Measurements from ENCODE around the gene SYNJ2. TPM values are rescaled to one million over a fixed set of nuclear protein-coding genes. Genes with fewer than 3 reads are reported as not detected.
A peak's percentile ranks its signal among the peaks of the same experiment; 100 is the strongest.

Gene SYNJ2
- total and polyA plus RNA-seq, 5 experiments from 2014 or later, result 5.2 to 16.3 (median 8.5) TPM

DNA sequence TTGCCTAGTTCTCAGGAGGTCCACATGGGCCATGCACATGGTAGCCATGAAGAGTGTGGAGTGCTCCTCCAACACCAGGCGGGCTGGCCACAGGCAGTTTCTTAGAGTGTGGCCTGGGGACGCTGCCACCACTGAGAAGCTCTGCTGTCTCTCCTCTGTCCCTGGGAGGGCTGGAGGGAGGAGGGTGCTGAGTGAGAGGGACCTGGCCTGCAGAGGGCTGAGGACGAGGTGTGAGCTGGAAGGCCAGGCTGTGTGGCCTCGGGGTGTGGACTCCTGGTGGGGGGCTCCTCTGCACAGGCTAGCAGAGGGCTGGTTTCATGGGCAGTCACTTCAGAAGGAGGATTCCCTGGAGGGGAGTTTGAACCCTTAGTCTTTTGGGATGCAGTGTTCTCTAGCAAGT is 39.7 kb downstream of the SYNJ2 start:
- ATAC-seq (no peak), DNase-seq (no peak)
- Mint-ChIP-seq H3K27ac (peak overlapping the region in 3 of 10 donors; percentile 16 to 80 (median 77)), H3K4me1 (peaks cover 7 to 12% (median 11%) of the 10 kb centered on the region in 4 donors), H3K27me3 (no peaks in the 10 kb centered on the region), H3K36me3 (peaks cover 0 to 27% (median 7%) of the 10 kb centered on the region in 3 donors), H3K4me3 (peak overlapping the region in 1 of 10 donors; percentile 15), H3K9me3 (no peaks in the 10 kb centered on the region)
- POLR2A ChIA-PET, result interaction anchor here (0.6 to 1.6 kb wide), 3 partner anchors 10 to 951 kb away, joined by 4 to 5 read pairs (median 5); no protein-coding TSS in a partner anchor

DNA sequence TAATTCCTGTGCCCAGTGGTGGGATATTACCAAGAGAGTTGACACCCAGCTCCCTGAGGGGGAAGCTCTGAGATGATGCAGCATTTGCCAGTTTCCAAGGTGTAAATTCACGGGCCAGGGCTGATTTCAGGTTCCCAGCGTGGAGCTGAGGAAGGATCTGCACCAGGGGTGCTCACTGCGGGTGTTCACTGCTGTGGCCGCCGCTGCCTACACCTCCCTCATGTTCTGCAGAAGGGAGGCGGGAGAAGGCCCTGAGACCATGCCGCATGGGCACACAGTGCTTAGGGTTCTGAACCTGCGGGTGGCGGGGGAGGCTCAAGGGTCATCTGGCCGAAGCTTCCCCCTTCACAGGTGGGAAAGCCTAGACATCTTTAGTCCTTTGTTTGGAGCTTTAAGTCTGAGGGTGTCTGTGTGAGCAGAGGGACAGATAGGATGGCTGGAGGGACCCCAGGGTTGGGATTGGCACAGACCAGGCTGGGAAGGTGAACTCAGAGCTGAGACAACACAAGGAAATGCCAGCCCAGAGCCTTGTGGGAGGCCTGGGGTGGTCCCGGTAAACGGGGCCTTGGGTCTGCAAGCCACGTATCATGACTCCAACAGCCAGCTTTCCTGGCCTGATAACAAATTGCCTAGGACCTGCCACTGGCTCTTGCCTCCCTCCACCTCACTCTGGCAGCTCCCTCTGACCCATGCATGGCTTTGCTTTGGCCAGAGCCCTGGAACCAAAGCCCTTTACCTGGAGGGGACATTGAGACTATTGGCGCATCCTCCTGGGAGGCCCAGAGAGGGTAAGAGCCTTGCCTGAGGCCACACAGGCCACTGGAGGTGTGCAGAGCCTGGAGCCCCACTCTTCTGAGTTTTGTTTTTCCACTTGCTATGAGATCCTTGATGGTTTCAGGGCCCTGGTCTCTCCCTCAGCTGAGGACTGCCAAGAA is 40.4 kb downstream of the SYNJ2 start:
- Mint-ChIP-seq H3K27me3 (no peaks in the 10 kb centered on the region), H3K27ac (peak overlapping the region in 5 of 10 donors; percentile 13 to 80 (median 29)), H3K4me1 (peaks cover 14 to 19% (median 18%) of the 10 kb centered on the region in 4 donors), H3K4me3 (no peak overlapping the region), H3K36me3 (peaks cover 0 to 27% (median 7%) of the 10 kb centered on the region in 3 donors), H3K9me3 (no peaks in the 10 kb centered on the region)
- DNase-seq (no peak), ATAC-seq (no peak)
- POLR2A ChIA-PET, result interaction anchor here (0.6 to 1.6 kb wide), 4 partner anchors 9 to 952 kb away, joined by 3 to 5 read pairs (median 4); no protein-coding TSS in a partner anchor

DNA sequence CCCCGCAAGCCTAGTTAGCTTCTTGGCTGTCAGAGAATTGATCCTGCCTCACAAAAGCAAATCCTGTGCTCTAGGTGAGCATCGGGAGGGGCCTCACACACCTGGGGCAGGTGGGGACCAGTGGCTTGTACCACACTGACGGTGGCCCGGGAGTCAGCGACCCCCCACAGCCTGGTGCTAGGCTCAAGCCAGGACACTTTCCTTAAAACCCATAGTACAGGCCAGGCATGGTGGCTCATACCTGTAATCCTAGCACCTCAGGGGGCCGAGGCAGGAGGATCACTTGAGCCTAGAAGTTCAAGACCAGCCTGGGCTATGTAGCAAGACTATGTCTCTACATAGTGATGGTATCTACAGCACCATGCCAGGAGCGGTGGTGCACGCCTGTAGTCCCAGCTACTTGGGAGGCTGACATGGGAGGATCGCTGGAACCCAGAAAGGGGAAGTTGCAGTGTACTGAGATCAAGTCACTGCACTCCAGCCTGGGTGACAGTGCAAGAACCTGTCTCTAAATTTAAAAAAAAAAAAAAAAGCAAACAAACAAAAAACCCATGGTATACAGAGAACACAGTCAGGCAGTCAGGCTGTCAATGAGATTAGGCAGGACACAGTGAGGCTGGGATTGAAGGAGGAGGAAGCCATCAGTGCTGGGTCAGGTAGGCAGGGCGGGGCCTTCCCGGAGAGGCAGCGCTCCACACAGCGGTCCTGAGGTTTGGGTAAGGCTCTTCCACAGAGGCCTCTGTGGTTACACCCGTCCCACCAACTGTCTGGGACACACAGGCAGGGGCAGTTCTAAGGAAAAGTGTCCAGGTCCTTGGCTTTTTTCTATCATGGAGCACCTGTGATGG is 41.3 kb downstream of the SYNJ2 start:
- DNase-seq (no peak), ATAC-seq (no peak)
- peaks cover 23 to 28% (median 26%) of the 10 kb centered on the region in 4 donors for H3K4me1 Mint-ChIP-seq
- H3K4me3 Mint-ChIP-seq, result no peak overlapping the region
- no peaks in the 10 kb centered on the region for H3K9me3 Mint-ChIP-seq
- POLR2A ChIA-PET, result interaction anchor here (0.7 to 1.6 kb wide), 3 partner anchors 8 to 30 kb away, joined by 3 to 5 read pairs (median 5); no protein-coding TSS in a partner anchor
- peaks cover 0 to 20% (median 7%) of the 10 kb centered on the region in 3 donors for H3K36me3 Mint-ChIP-seq
- H3K27me3 Mint-ChIP-seq, result no peaks in the 10 kb centered on the region
- peak overlapping the region in 7 of 10 donors; percentile 13 to 82 (median 47) for H3K27ac Mint-ChIP-seq

DNA sequence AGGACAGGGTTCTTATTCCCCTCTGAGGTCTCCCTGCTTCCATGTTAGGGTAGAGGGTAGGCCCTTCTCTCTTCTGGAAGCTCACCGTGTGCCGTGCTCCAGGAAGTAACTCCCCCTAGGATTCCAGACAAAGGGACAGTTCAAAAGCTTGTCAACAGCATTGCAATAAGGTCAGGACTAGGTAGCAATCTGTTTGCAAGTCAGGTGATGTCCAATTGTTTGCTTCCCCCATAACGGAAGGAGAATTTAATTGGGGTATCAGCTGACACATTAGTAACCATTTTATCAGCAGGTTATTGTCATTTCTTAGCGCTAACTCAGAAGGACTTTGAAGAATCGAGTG is 41.9 kb downstream of the SYNJ2 start:
- no peaks in the 10 kb centered on the region for H3K27me3 Mint-ChIP-seq
- no peak for ATAC-seq
- H3K4me3 Mint-ChIP-seq, result no peak overlapping the region
- DNase-seq, result no peak
- peaks cover 25 to 32% (median 28%) of the 10 kb centered on the region in 4 donors for H3K4me1 Mint-ChIP-seq
- POLR2A ChIA-PET, result no interaction called here
- no peaks in the 10 kb centered on the region for H3K9me3 Mint-ChIP-seq
- peaks cover 0 to 16% (median 7%) of the 10 kb centered on the region in 3 donors for H3K36me3 Mint-ChIP-seq
- peak overlapping the region in 5 of 10 donors; percentile 14 to 60 (median 46) for H3K27ac Mint-ChIP-seq

DNA sequence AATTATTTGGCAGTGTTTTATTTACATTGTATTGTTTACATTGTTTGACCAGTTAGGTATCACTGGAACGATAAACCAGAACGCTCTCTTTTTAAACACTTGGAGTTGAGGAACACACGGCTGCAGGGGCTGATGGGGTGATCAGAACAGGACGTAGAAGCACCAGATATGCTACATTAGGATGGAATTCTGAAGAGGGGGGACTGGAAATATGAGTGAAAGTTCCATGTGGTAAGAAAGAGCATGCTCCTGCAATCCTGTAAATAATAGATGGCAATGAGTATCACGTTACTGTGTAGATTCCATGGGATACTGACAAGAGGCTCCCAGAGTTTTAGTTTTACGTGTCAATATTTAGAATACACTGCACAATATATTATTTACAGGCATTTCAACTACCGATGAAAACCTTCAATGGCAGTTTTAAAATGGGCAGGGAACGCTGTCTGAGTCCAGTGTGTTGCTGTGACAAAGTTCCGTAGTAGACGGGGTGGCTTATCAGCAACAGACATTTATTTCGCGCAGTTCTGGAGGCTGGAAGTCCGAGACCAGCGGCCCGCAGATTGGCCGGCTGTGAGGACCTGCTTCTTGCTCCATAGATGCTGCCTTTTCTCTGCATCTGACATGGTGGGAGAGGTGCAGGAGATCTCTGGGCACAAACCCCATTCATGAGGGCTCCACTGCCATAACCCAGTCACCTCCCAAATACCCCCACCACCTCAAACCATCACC is 43.1 kb downstream of the SYNJ2 start:
- Mint-ChIP-seq H3K27me3 (no peaks in the 10 kb centered on the region), H3K27ac (peak overlapping the region in 9 of 10 donors; percentile 21 to 85 (median 47)), H3K9me3 (no peaks in the 10 kb centered on the region), H3K36me3 (peaks cover 0 to 10% (median 7%) of the 10 kb centered on the region in 3 donors), H3K4me3 (peak overlapping the region in 1 of 10 donors; percentile 39), H3K4me1 (peaks cover 25 to 31% (median 28%) of the 10 kb centered on the region in 4 donors)
- DNase-seq (no peak), ATAC-seq (no peak)
- POLR2A ChIA-PET, result interaction anchor here (2.1 kb wide), 1 partner anchor 41 kb away, joined by 11 read pairs; no protein-coding TSS in a partner anchor

DNA sequence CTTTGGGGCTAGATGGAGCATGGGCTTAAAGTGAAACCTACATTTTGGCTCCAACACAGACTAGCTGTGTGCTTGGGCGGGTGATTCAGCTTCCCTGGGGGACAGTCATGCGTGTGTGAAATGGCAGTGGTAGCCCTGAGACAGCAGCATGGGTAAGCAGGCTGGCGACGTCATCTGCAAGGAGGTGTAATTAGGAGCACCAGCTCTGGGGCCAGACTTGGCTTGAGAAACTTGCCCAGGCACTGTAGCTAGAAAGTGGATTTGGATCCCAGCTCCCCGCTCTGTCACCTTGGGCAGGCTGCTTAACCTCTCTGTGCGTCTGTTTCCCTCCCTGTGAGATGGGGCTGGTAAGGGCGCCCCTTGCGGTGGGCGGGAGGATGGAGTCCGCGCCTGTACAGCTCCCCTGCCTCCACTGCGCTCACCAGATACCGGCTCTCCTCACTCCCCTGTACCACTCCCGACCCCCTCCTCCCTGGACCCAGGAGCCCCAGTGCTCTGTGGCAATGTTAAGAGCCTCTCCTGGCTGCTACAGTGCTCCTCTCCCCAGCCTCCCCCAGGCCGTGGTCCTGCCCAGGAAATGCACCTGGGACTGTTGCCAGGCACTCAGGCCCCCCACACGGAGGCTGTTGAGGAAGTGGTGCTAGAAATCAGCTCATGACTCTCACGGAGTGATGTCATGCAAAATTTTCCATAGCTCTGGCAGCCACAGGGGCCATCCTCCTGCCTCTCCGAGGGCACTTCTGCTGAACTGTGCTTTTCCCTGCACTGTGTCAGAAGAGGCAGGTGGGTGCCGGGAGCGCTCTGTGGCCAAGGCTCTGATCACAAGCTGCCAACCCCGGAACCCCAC is 44.6 kb downstream of the SYNJ2 start:
- no peaks in the 10 kb centered on the region for H3K9me3 Mint-ChIP-seq
- peaks cover 0 to 3% (median 0%) of the 10 kb centered on the region in 3 donors for H3K36me3 Mint-ChIP-seq
- peak overlapping the region; percentile 73 to 91 (median 86) for H3K4me3 Mint-ChIP-seq
- ATAC-seq (peak; percentile 76 to 79), DNase-seq (peak; percentile 67 to 94 (median 82))
- POLR2A ChIA-PET, result interaction anchor here (0.6 to 2.1 kb wide), 11 partner anchors 12 to 616 kb away, joined by 3 to 11 read pairs (median 7); partner anchors contain the start of gene SYNJ2
- H3K27ac Mint-ChIP-seq, result peak overlapping the region; percentile 90 to 99 (median 98)
- H3K4me1 Mint-ChIP-seq, result peaks cover 28 to 42% (median 40%) of the 10 kb centered on the region in 4 donors
- no peaks in the 10 kb centered on the region for H3K27me3 Mint-ChIP-seq

DNA sequence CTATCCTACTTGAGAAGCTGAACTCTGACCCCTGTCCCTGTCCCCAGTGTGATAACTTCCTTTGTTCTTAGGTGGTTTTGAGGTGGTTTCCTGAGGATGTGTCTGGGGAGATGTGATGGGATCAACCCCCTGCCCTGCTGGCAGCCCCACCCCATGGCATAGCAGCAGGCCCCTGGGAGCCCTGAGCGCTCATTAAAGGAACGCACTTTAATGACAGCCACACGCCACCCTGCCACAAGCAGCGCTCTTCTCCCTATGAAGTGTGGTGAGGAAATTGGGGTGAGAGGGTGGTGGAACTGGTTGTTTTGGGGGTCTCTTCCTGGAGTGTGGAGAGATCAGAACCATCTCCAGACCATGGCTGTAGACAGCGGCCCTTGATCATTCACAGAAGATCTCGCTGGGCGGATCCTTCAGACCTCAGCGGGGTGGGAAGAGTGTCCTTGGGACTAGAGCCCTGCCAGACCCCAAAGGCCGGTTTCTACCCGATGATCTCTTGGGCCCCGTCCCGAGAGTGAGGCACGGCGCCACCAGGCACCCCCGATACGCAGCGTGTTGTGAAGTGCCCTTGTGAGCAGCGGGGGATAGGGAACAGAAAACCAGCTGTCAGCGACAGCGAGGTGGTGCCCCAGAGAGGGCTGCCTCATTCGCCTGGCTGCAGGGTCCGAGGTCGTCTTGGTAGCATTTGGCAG is 45.4 kb downstream of the SYNJ2 start:
- Mint-ChIP-seq H3K9me3 (no peaks in the 10 kb centered on the region), H3K27me3 (no peaks in the 10 kb centered on the region), H3K4me3 (peak overlapping the region; percentile 73 to 91 (median 86)), H3K36me3 (peaks cover 0 to 3% (median 0%) of the 10 kb centered on the region in 3 donors), H3K27ac (peak overlapping the region; percentile 90 to 99 (median 98)), H3K4me1 (peaks cover 35 to 50% (median 46%) of the 10 kb centered on the region in 4 donors)
- DNase-seq (peak in 1 of 10 donors; percentile 9), ATAC-seq (peak; percentile 49 to 56)
- POLR2A ChIA-PET, result interaction anchor here (1.1 to 2.1 kb wide), 10 partner anchors 11 to 267 kb away, joined by 3 to 11 read pairs (median 7); partner anchors contain the start of gene SYNJ2

DNA sequence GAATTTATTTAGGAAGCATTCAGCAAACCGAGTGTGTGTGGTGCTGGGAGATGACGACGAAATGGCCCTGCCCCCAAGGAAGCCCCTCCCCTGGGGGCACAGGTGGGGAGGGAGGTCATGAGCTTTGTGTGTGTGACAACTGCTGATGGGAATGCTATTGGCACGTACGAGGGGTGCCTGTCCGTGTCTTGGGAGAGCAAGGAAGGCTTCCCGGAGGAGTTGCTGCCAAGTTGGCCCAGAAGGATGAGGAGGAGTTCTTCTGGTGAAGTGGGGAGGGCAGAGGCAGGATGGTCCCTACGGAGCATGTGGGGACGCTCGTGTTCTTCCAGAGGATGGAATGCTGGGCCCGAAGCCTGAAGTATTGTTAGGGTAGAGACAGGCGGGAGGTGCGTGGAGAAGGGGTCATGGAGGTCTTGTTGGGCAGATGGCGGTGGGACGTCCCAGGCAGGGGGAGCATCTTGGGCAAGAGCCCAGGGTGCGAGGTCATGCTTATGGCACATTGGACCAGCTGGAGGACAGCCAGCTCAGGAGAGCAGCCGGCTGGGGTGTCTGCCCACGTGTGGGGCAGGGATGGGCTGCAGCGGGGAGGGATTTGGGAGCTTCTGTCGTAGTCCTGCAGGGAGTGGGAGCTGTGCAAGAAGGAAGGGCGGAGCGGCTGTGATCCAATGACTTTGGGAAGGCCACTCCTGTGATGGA is 46.1 kb downstream of the SYNJ2 start:
- DNase-seq, result no peak
- H3K27ac Mint-ChIP-seq, result peak overlapping the region; percentile 90 to 99 (median 98)
- no peak for ATAC-seq
- H3K4me3 Mint-ChIP-seq, result peak overlapping the region in 8 of 10 donors; percentile 4 to 86 (median 68)
- POLR2A ChIA-PET, result interaction anchor here (1.5 kb wide), 1 partner anchor 46 kb away, joined by 4 read pairs; the partner anchor contains the start of gene SYNJ2
- peaks cover 34 to 52% (median 49%) of the 10 kb centered on the region in 4 donors for H3K4me1 Mint-ChIP-seq
- H3K9me3 Mint-ChIP-seq, result no peaks in the 10 kb centered on the region
- no peaks in the 10 kb centered on the region for H3K27me3 Mint-ChIP-seq
- peaks cover 0 to 3% (median 0%) of the 10 kb centered on the region in 3 donors for H3K36me3 Mint-ChIP-seq

DNA sequence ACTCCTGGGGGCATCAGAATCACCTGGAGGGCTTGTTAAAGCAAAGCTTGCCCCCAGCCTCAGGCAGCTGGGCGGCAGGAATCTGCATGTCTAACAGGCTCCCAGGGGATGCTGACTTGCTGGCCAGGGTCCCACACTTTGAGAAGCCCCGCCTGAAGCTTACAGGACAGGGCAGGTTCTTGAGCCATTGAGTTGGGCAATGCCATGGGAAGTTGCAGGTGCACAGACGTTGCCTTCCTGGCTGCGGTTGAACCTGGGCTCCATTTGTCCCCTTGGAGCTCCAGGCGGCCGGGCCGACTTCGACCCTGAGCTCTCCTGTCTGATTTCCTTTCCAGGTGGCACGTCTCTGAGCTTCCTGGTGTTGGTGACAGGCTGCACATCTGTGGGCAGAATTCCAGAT is 46.8 kb downstream of the SYNJ2 start:
- H3K4me1 Mint-ChIP-seq, result peaks cover 34 to 52% (median 49%) of the 10 kb centered on the region in 4 donors
- no peaks in the 10 kb centered on the region for H3K27me3 Mint-ChIP-seq
- H3K9me3 Mint-ChIP-seq, result no peaks in the 10 kb centered on the region
- POLR2A ChIA-PET, result interaction anchor here (1.5 kb wide), 1 partner anchor 47 kb away, joined by 4 read pairs; the partner anchor contains the start of gene SYNJ2
- peak overlapping the region in 2 of 10 donors; percentile 38 to 99 for H3K27ac Mint-ChIP-seq
- peaks cover 0 to 3% (median 0%) of the 10 kb centered on the region in 3 donors for H3K36me3 Mint-ChIP-seq
- ATAC-seq (no peak), DNase-seq (no peak)
- no peak overlapping the region for H3K4me3 Mint-ChIP-seq

DNA sequence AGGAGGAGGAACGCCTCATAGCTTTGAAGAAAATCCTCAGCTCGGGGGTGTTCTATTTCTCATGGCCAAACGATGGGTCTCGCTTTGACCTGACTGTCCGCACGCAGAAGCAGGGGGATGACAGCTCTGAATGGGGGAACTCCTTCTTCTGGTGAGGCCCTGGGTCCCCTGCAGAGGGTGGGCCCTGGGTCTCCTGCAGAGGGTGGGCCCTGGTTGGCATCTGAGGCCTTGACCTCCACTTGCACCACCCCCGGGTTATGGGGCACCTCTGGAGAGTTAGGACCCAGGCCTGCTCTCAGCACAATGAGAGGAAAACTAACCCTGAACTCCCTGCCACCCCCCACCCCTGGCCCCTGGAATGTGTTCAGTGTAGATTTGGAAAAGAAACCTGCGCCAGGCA is 47.2 kb downstream of the SYNJ2 start:
- H3K27me3 Mint-ChIP-seq, result no peaks in the 10 kb centered on the region

More for the DNA sequence above, 47.2 kb downstream of the SYNJ2 start:
- Mint-ChIP-seq H3K4me3 (no peak overlapping the region), H3K27ac (peak overlapping the region in 1 of 10 donors; percentile 43), H3K9me3 (no peaks in the 10 kb centered on the region), H3K36me3 (peaks cover 0 to 5% (median 3%) of the 10 kb centered on the region in 3 donors), H3K4me1 (peaks cover 34 to 52% (median 49%) of the 10 kb centered on the region in 4 donors)
- ATAC-seq, result no peak
- no peak for DNase-seq
- POLR2A ChIA-PET, result interaction anchor here (1.5 kb wide), 1 partner anchor 47 kb away, joined by 4 read pairs; the partner anchor contains the start of gene SYNJ2
